H9 (cell line): ENCODE data around the gene GRID1. TPM values are rescaled to one million over a fixed set of nuclear protein-coding genes. Genes with fewer than 3 reads are reported as not detected.

ENCODE experiments used
- DNase-seq: peaks from one replicate; pipeline ENCODE4 v3.0.0-alpha.2; 2017
- H2AFZ ChIP-seq: one replicate; pipeline ENCODE4 v1.6.1; 2013; ENCODE audit warnings: mild to moderate bottlenecking, low read length, control low read depth, moderate library complexity
- H2AK5ac ChIP-seq: 2 replicates; pipeline ENCODE4 v1.6.1; 2013; ENCODE audit warnings: low read length, control low read depth, mixed read lengths; ENCODE audit not compliant: insufficient read length
- H2BK120ac ChIP-seq: one replicate; pipeline ENCODE4 v1.6.1; 2013; ENCODE audit warnings: low read depth, mild to moderate bottlenecking, low read length, control low read depth, inconsistent platforms; ENCODE audit not compliant: poor library complexity, severe bottlenecking
- H2BK12ac ChIP-seq: 2 replicates; pipeline ENCODE4 v1.6.1; 2013; ENCODE audit warnings: low read length, control low read depth, mixed read lengths, low read depth; ENCODE audit not compliant: insufficient read length
- H2BK15ac ChIP-seq: 2 replicates; pipeline ENCODE4 v1.6.1; 2013; ENCODE audit warnings: low read depth, low read length, control low read depth
- H2BK20ac ChIP-seq: one replicate; pipeline ENCODE4 v1.6.1; 2013; ENCODE audit warnings: low read depth, mild to moderate bottlenecking, low read length, control low read depth, inconsistent platforms; ENCODE audit not compliant: poor library complexity, severe bottlenecking
- H2BK5ac ChIP-seq: 2 replicates; pipeline ENCODE4 v1.6.1; 2013; ENCODE audit warnings: low read length, control low read depth, mixed read lengths; ENCODE audit not compliant: insufficient read length
- H3K14ac ChIP-seq: 2 replicates; pipeline ENCODE4 v1.6.1; 2013; ENCODE audit warnings: low read length, control low read depth; ENCODE audit not compliant: insufficient read depth
- H3K18ac ChIP-seq: 2 replicates; pipeline ENCODE4 v1.6.1; 2013; ENCODE audit warnings: low read depth, mild to moderate bottlenecking, mixed read lengths, low read length, control low read depth; ENCODE audit not compliant: insufficient read length
- H3K23ac ChIP-seq: 2 replicates; pipeline ENCODE4 v1.6.1; 2013; ENCODE audit warnings: low read length, control low read depth, mixed read lengths, low read depth; ENCODE audit not compliant: insufficient read length
- H3K23me2 ChIP-seq: 2 replicates; pipeline ENCODE4 v1.6.1; 2013; ENCODE audit warnings: low read depth, mild to moderate bottlenecking, mixed read lengths, low read length, control low read depth; ENCODE audit not compliant: insufficient read length, poor library complexity, severe bottlenecking
- H3K27ac ChIP-seq: 2 replicates; pipeline ENCODE4 v1.5.1; 2013; ENCODE audit warnings: low read length, control low read depth, mixed read lengths, low read depth; ENCODE audit not compliant: insufficient read length
- H3K27me3 ChIP-seq: 2 replicates; pipeline ENCODE4 v1.6.1; 2013; ENCODE audit warnings: low read length, control low read depth, inconsistent platforms; ENCODE audit not compliant: insufficient read depth
- H3K4ac ChIP-seq: 2 replicates; pipeline ENCODE4 v1.6.1; 2013; ENCODE audit warnings: low read depth, mild to moderate bottlenecking, control low read depth, inconsistent platforms, low read length, moderate library complexity
- H3K4me1 ChIP-seq: 2 replicates; pipeline ENCODE4 v1.6.1; 2013; ENCODE audit warnings: low read length, control low read depth, inconsistent platforms; ENCODE audit not compliant: insufficient read depth
- H3K4me2 ChIP-seq: 2 replicates; pipeline ENCODE4 v1.6.1; 2013; ENCODE audit warnings: low read length, control low read depth, mixed read lengths; ENCODE audit not compliant: insufficient read length, insufficient read depth
- H3K56ac ChIP-seq: 2 replicates; pipeline ENCODE4 v1.6.1; 2013; ENCODE audit warnings: low read depth, mild to moderate bottlenecking, mixed read lengths, low read length, control low read depth; ENCODE audit not compliant: insufficient read length
- H3K79me1 ChIP-seq: 2 replicates; pipeline ENCODE4 v1.6.1; 2013; ENCODE audit warnings: low read depth, mild to moderate bottlenecking, moderate library complexity, low read length, control low read depth, inconsistent platforms; ENCODE audit not compliant: insufficient read depth, poor library complexity, severe bottlenecking
- H3K79me2 ChIP-seq: 2 replicates; pipeline ENCODE4 v1.6.1; 2013; ENCODE audit warnings: low read length, control low read depth, inconsistent platforms; ENCODE audit not compliant: insufficient read depth
- H3K9ac ChIP-seq: 2 replicates; pipeline ENCODE4 v1.6.1; 2013; ENCODE audit warnings: low read length, control low read depth, mixed read lengths; ENCODE audit not compliant: insufficient read length; ENCODE audit errors: extremely low read depth
- H3K9me3 ChIP-seq: one replicate; pipeline ENCODE4 v1.6.1; 2013; ENCODE audit warnings: low read depth, low read length, inconsistent platforms; ENCODE audit not compliant: control insufficient read depth
- H3T11ph ChIP-seq: one replicate; pipeline ENCODE4 v1.6.1; 2013; ENCODE audit warnings: mild to moderate bottlenecking, low read length, control low read depth, inconsistent platforms
- H4K20me1 ChIP-seq: one replicate; pipeline ENCODE4 v1.6.1; 2013; ENCODE audit not compliant: control insufficient read depth, insufficient read length, insufficient read depth
- H4K5ac ChIP-seq: 2 replicates; pipeline ENCODE4 v1.6.1; 2013; ENCODE audit warnings: low read depth, mild to moderate bottlenecking, mixed read lengths, low read length, control low read depth; ENCODE audit not compliant: insufficient read length
- H4K8ac ChIP-seq: replicated peaks from 2 replicates; pipeline ENCODE4 v1.6.1; 2013; ENCODE audit warnings: low read length, control low read depth, mixed read lengths, low read depth; ENCODE audit not compliant: insufficient read length
- H4K91ac ChIP-seq: 2 replicates; pipeline ENCODE4 v1.6.1; 2013; ENCODE audit warnings: low read depth, mild to moderate bottlenecking, moderate library complexity, mixed read lengths, low read length, control low read depth; ENCODE audit not compliant: insufficient read length
- H3K27ac Mint-ChIP-seq, 3 experiments: 2 replicates in 2 of 3; 3 replicates in 1 of 3; pipeline ENCODE4 v1.8.0; 2020 to 2021; ENCODE audit warnings: mixed read lengths in 3 of 3, mild to moderate bottlenecking in 1 of 3, moderate library complexity in 1 of 3
- H3K27me3 Mint-ChIP-seq: 2 replicates; pipeline ENCODE4 v1.8.0; 2021; ENCODE audit warnings: low read depth, mild to moderate bottlenecking, moderate library complexity, mixed read lengths
- H3K36me3 Mint-ChIP-seq, 3 experiments: 2 replicates in 2 of 3; 3 replicates in 1 of 3; pipeline ENCODE4 v1.8.0; 2020 to 2021; ENCODE audit warnings: low read depth in 3 of 3, mixed read lengths in 3 of 3; ENCODE audit not compliant: insufficient read depth in 1 of 3
- H3K4me1 Mint-ChIP-seq, 2 experiments: 2 replicates each; pipeline ENCODE4 v1.8.0; 2020; ENCODE audit warnings: mixed read lengths in 2 of 2
- H3K4me3 Mint-ChIP-seq, 2 experiments: 2 replicates in 1 of 2; 3 replicates in 1 of 2; pipeline ENCODE4 v1.8.0; 2020 to 2021; ENCODE audit warnings: mild to moderate bottlenecking in 2 of 2, mixed read lengths in 2 of 2, moderate library complexity in 1 of 2
- H3K9me3 Mint-ChIP-seq, 2 experiments: 2 replicates in 1 of 2; 3 replicates in 1 of 2; pipeline ENCODE4 v1.8.0; 2020; ENCODE audit warnings: mild to moderate bottlenecking in 2 of 2, mixed read lengths in 2 of 2, moderate library complexity in 1 of 2
- CTCF ChIP-seq: fragments of 200-600 bp; sonication (generic); conservative IDR thresholded peaks from 3 replicates; pipeline ENCODE4 v1.8.0; 2021; ENCODE audit warnings: antibody characterized with exemption, mild to moderate bottlenecking
- WGBS: extraction: QIAGEN DNeasy Blood & Tissue Kit; methylation state at CpG from one replicate; pipeline ENCODE4 v1.1.7; 2013; ENCODE audit warnings: missing lambda C conversion rate, low lambda C conversion rate, mixed read lengths; ENCODE audit not compliant: insufficient read length; ENCODE audit errors: extremely low coverage; 5-methylcytosine and 5-hydroxymethylcytosine counted together
- total RNA-seq: library from RNA; stranded (reverse); gene quantifications from 2 replicates; pipeline ENCODE4 v1.2.1, GENCODE V29; 2021

Gene GRID1
- total RNA-seq, 1 experiment from 2014 or later: 0.35 TPM

GRCh38 chr10:86227501-86228258, 138.9 kb downstream of the GRID1 start:
- no peaks in the 10 kb centered on the region for H4K20me1 ChIP-seq
- Mint-ChIP-seq H3K36me3 (no peaks in the 10 kb centered on the region; a peak in 1 of 7 replicates), H3K27me3 (no peaks in the 10 kb centered on the region; the same call in none of the 2 replicates), H3K9me3 (no peaks in the 10 kb centered on the region), H3K4me3 (no peak overlapping the region), H3K27ac (no peak overlapping the region), H3K4me1 (peaks cover 16% of the 10 kb centered on the region in 2 experiments)
- no peak overlapping the region for H3K14ac ChIP-seq
- H3K9ac ChIP-seq: no peak overlapping the region
- no peak overlapping the region for H3K4me2 ChIP-seq
- H3K56ac ChIP-seq: no peak overlapping the region
- no peak overlapping the region for H3K18ac ChIP-seq
- no peaks in the 10 kb centered on the region for H3K79me2 ChIP-seq
- H3K4me1 ChIP-seq: 0 out of 2 replicates have a peak, but pooled peaks cover 4% of the 10 kb centered on the region
- no peak overlapping the region for H3K23ac ChIP-seq
- no peaks in the 10 kb centered on the region for H3K9me3 ChIP-seq
- no peak overlapping the region for H2BK12ac ChIP-seq
- H2BK120ac ChIP-seq: no peak overlapping the region
- DNase-seq: no peak
- no peak overlapping the region for H2AK5ac ChIP-seq
- no peak overlapping the region for H3K27ac ChIP-seq
- H3K79me1 ChIP-seq: no peaks in the 10 kb centered on the region
- no peak overlapping the region for H3K4ac ChIP-seq
- H2BK20ac ChIP-seq: no peak overlapping the region
- no peak overlapping the region for H4K5ac ChIP-seq
- H3T11ph ChIP-seq: no peak overlapping the region
- H3K27me3 ChIP-seq: no peaks in the 10 kb centered on the region
- H3K23me2 ChIP-seq: no peaks in the 10 kb centered on the region
- no peak overlapping the region for H4K8ac ChIP-seq
- H2AFZ ChIP-seq: no peak overlapping the region
- 100% methylated on average over 2 of the region's 6 CpGs for WGBS
- no peak overlapping the region for H2BK15ac ChIP-seq
- no peak overlapping the region for H4K91ac ChIP-seq
- H2BK5ac ChIP-seq: no peak overlapping the region
- TF ChIP-seq CTCF: no peak
